ENCODE results near the gene CTNNA1. TPM values are rescaled to one million over a fixed set of nuclear protein-coding genes. Genes with fewer than 3 reads are reported as not detected.

Gene CTNNA1
- total RNA-seq, 4 donors from 2014 or later: 223 to 304 (median 263) TPM

DNA sequence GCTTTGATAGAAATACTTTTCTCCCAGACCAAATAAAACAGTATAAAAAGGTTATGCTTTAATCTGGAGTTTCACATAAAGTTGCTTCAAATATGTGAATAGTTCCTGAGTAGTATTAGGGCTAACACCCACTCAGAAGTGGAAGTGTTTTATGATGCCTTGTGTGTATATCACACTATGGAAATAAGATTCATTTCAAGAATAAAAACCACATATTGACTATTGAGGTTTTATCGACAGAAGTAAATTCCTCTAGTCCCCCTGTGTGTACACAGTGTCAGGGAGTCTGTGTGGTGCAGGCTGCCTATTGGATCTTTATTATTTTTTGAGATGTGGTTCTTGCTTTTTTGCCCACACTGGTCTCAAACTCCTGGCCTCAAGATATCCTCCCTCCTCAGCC is 142.7 kb downstream of the CTNNA1 start:
- no peak for TF ChIP-seq CTCF (IDR thresholded peaks at IDR 0.05)
- TF ChIP-seq POLR2A (IDR thresholded peaks at IDR 0.05): no peak
- no peak overlapping the region for H3K4me3 ChIP-seq (ENCODE audit: low read depth, poor library complexity, severe bottlenecking)
- intact Hi-C loops (cut with DNase I; ENCODE audit: low total_unique reads): no loop called here
- DNase-seq (ENCODE audit: low spot score in 2 of 2): no peak
- WGBS, 2 donors: 88 to 90% methylated on average over 1 of the region's 1 CpG

- H3K4me3 ChIP-seq (ENCODE audit: low read depth, poor library complexity, severe bottlenecking): no peak overlapping the region
- DNase-seq (ENCODE audit: low spot score in 2 of 2): no peak
- TF ChIP-seq CTCF (IDR thresholded peaks at IDR 0.05): no peak
- no peak for TF ChIP-seq POLR2A (IDR thresholded peaks at IDR 0.05)
- intact Hi-C loops (cut with DNase I; ENCODE audit: low total_unique reads): no loop called here
- WGBS, 2 donors: 98% methylated on average over 1 of the region's 1 CpG
Measured at GRCh38 chr5:138898299-138898698, 145.1 kb downstream of the CTNNA1 start.

DNA sequence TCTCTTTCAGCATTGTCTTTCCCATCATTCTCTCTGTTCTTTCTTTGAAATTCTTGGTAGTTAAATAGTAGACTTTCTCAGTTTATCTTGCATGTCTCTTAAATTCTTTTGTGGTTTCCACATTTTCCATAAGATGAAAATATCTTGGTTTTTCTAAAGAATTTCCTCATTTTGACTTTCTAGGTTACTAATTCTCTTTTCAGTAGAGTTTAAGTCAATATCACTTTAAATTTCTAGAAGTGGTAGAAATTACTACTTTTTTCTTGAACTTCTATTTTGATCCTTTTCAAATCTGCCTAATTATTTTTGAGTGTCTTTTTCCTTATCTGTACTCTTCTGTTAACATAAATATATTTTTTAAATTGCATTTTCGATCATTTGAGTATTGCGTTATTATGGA is 145.5 kb downstream of the CTNNA1 start:
- intact Hi-C loops (cut with DNase I; ENCODE audit: low total_unique reads): no loop called here
- 98 to 99% methylated on average over 2 of the region's 2 CpGs for WGBS, 2 donors
- H3K4me3 ChIP-seq (ENCODE audit: low read depth, poor library complexity, severe bottlenecking): no peak overlapping the region
- TF ChIP-seq CTCF (IDR thresholded peaks at IDR 0.05) (no peak), POLR2A (IDR thresholded peaks at IDR 0.05) (no peak)
- no peak for DNase-seq (ENCODE audit: low spot score in 2 of 2)

DNA sequence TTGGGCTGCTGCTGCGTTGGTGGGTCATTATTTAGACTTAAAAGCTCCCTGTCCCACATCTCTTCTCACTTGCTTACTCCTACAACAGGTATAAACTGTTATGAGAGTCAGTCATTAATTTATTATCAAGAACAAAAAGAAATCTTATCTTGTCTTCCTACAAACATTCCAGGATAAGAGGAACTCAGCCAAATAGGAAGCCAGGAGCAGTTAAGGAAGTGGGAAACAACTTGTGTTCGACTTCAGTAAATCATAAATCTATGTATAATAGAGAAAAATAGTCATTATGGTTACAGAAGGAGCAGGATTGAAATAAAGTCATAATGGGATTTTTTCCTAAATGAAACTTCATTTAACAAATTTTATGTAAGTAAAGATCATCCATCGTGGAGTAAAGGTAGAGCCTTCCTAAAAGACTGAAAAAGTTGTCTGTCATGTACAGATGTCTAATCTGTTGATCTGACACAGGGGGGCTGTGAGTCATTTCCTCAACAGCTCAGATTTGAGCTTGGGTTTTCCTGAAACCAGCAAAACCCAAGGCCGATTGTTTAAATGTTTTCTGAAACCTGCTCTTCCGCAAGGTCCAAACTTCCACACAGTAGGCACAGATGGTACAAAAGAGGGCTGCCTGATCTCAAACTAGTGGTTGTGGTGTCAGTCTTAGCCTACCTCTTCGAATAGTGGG is 147.2 kb downstream of the CTNNA1 start:
- TF ChIP-seq POLR2A (IDR thresholded peaks at IDR 0.05): no peak
- no peak for TF ChIP-seq CTCF (IDR thresholded peaks at IDR 0.05)
- H3K4me3 ChIP-seq (ENCODE audit: low read depth, poor library complexity, severe bottlenecking): no peak overlapping the region
- no peak for DNase-seq (ENCODE audit: low spot score in 2 of 2)
- WGBS, 2 donors: 63 to 67% methylated on average over 6 of the region's 6 CpGs
- intact Hi-C loops (cut with DNase I; ENCODE audit: low total_unique reads): no loop called here

DNA sequence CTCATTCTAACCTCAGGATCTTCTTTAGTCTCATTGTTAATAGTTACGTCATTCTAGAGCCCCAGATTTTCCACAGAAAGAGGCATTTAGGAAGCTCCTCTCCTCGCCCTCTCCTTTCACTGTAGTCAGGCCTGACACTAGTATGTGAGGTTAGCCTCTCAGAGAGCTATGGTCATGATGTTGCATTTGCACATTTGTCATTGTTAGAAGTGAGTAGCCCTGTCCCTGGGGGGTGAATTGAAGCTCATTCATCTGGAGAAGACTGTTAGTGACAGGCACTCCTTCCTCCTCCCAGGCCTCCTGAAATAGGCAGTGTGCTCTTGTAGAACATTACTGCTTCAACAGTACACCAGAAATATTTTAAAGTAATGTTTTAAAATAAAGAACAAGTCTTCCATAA is 148.5 kb downstream of the CTNNA1 start:
- no peak for DNase-seq (ENCODE audit: low spot score in 2 of 2)
- H3K4me3 ChIP-seq (ENCODE audit: low read depth, poor library complexity, severe bottlenecking): no peak overlapping the region
- 93 to 96% methylated on average over 2 of the region's 2 CpGs for WGBS, 2 donors
- intact Hi-C loops (cut with DNase I; ENCODE audit: low total_unique reads): no loop called here
- TF ChIP-seq CTCF (IDR thresholded peaks at IDR 0.05): no peak
- no peak for TF ChIP-seq POLR2A (IDR thresholded peaks at IDR 0.05)

Data from lower leg skin (tissue), 4 donors.